ENCODE data around the gene WDR46.

WDR46 gene

GRCh38 chr6:33314943-33315792, 26.1 kb upstream of the WDR46 start:
- H3K4me1 ChIP-seq: peaks cover 3% of the 10 kb centered on the region; the same call in 1 of the 2 replicates
- H3K27me3 ChIP-seq: no peaks in the 10 kb centered on the region
- H3K36me3 ChIP-seq: peaks cover 17% of the 10 kb centered on the region
- H3K4me3 ChIP-seq (ENCODE audit: low read depth, low read length): no peak overlapping the region
- DNase-seq: no peak
- H3K9me3 ChIP-seq: no peaks in the 10 kb centered on the region
- TF ChIP-seq CTCF (IDR thresholded peaks at IDR 0.05; ENCODE audit: low read depth, low read length): no peak

- Histone ChIP-seq H3K4me3 (ENCODE audit: low read depth, low read length) (peak overlapping the region; percentile 91), H3K27me3 (no peaks in the 10 kb centered on the region), H3K36me3 (peaks cover 10% of the 10 kb centered on the region), H3K9me3 (no peaks in the 10 kb centered on the region), H3K4me1 (peaks cover 3% of the 10 kb centered on the region; the same call in 1 of the 2 replicates)
- no peak for DNase-seq
- TF ChIP-seq CTCF (IDR thresholded peaks at IDR 0.05; ENCODE audit: low read depth, low read length): no peak
Measured at GRCh38 chr6:33314515-33314942, 25.5 kb upstream of the WDR46 start.

- Histone ChIP-seq H3K4me3 (ENCODE audit: low read depth, low read length) (peak within 1 kb of the TSS; percentile 91), H3K9me3 (no peaks in the 10 kb centered on the region), H3K27me3 (no peaks in the 10 kb centered on the region), H3K4me1 (peaks cover 3% of the 10 kb centered on the region; the same call in 1 of the 2 replicates), H3K36me3 (peaks cover 4% of the 10 kb centered on the region)
- no peak for TF ChIP-seq CTCF (IDR thresholded peaks at IDR 0.05; ENCODE audit: low read depth, low read length)
- peak; percentile 62 for DNase-seq
Measured at GRCh38 chr6:33313709-33314514, 24.9 kb upstream of the WDR46 start, which contains the start of gene TAPBP. Gene TAPBP, minus strand, starts transcription at chr6:33314078. Its CDS starts 37 bp downstream, at chr6:33314041.

- no peak for TF ChIP-seq CTCF (IDR thresholded peaks at IDR 0.05; ENCODE audit: low read depth, low read length)
- H3K36me3 ChIP-seq: no peaks in the 10 kb centered on the region
- peak; percentile 39 for DNase-seq
- H3K9me3 ChIP-seq: no peaks in the 10 kb centered on the region
- H3K27me3 ChIP-seq: no peaks in the 10 kb centered on the region
- H3K4me3 ChIP-seq (ENCODE audit: low read depth, low read length): peak overlapping the region; percentile 91
- H3K4me1 ChIP-seq: peaks cover 3% of the 10 kb centered on the region; the same call in 1 of the 2 replicates
Measured at GRCh38 chr6:33313105-33313708, 24.2 kb upstream of the WDR46 start.

GRCh38 chr6:33312361-33313104, 23.5 kb upstream of the WDR46 start:
- peak overlapping the region; percentile 91 for H3K4me3 ChIP-seq (ENCODE audit: low read depth, low read length)
- no peaks in the 10 kb centered on the region for H3K36me3 ChIP-seq
- no peaks in the 10 kb centered on the region for H3K9me3 ChIP-seq
- no peaks in the 10 kb centered on the region for H3K27me3 ChIP-seq
- DNase-seq: no peak
- peaks cover 3% of the 10 kb centered on the region; the same call in 1 of the 2 replicates for H3K4me1 ChIP-seq
- TF ChIP-seq CTCF (IDR thresholded peaks at IDR 0.05; ENCODE audit: low read depth, low read length): no peak

Measured in BE2C (cell line).